Measurements from ENCODE around the gene IGLL1. TPM values are rescaled to one million over a fixed set of nuclear protein-coding genes. Genes with fewer than 3 reads are reported as not detected.
"Not testable (repeated sequence)": the region's sequence is repeated elsewhere in the genome, so short reads cannot be mapped to it uniquely, and the experiment has no call there.

IGLL1 gene
- total RNA-seq, 1 donor from 2014 or later, result 0.21 TPM

- Mint-ChIP-seq H3K27ac (no peak overlapping the region), H3K4me3 (ENCODE audit: low read depth) (peak overlapping the region; percentile 33), H3K9me3 (no peaks in the 10 kb centered on the region), H3K4me1 (ENCODE audit: low read depth) (peaks cover 4% of the 10 kb centered on the region), H3K27me3 (ENCODE audit: low read depth) (peaks cover 30% of the 10 kb centered on the region), H3K36me3 (ENCODE audit: low read depth) (peaks cover 3% of the 10 kb centered on the region)
- no peak for DNase-seq (ENCODE audit: low spot score)
- intact Hi-C loops (cut with micrococcal nuclease), result no loop called here
Observed at GRCh38 chr22:23566705-23567475, 13.2 kb downstream of the IGLL1 start.

DNA sequence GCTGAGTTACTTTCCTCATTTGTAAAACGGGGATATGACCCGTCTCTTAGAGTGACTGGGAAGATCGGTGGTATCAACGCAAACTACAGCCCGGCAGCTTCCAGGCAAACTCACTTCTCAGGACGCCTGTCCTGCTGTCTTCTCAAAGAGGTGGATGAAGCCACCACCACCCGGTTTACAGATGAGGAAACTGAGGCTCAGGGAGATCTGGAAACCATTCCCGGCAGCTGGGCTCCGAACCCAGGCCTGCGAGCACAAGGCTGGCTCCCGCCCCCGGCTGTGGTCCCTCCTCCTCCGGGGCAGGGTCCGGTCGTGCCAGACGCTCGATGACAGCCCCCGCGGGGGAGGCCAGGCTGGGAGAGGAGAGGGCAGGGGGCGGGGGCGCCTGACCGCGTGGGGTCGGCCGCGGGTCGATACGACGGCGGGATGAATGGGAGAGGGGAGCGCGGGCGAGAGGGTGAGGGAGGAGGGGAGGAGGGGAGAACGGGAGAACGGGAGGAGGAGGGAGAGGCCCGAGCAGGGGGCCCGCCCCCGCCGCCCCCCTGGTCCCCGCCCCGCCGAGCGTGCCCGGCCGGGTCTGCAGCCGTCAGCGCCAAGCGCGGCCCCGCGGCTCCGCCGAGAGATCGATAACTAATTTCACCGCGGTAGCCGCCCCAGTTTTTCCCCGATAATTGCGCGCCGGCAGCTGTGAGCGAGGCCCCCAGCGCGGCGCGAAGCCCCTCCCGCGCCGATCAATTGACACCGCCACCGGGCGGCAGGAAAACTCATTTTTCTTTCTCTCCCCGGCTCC lies 14.0 kb downstream of the IGLL1 start:
- peaks cover 30% of the 10 kb centered on the region for H3K27me3 Mint-ChIP-seq (ENCODE audit: low read depth)
- intact Hi-C loops (cut with micrococcal nuclease), result no loop called here
- DNase-seq (ENCODE audit: low spot score), result no peak
- H3K4me1 Mint-ChIP-seq (ENCODE audit: low read depth), result peaks cover 4% of the 10 kb centered on the region
- H3K36me3 Mint-ChIP-seq (ENCODE audit: low read depth), result peaks cover 3% of the 10 kb centered on the region
- H3K4me3 Mint-ChIP-seq (ENCODE audit: low read depth), result peak overlapping the region; percentile 65
- H3K27ac Mint-ChIP-seq, result no peak overlapping the region
- no peaks in the 10 kb centered on the region for H3K9me3 Mint-ChIP-seq

DNA sequence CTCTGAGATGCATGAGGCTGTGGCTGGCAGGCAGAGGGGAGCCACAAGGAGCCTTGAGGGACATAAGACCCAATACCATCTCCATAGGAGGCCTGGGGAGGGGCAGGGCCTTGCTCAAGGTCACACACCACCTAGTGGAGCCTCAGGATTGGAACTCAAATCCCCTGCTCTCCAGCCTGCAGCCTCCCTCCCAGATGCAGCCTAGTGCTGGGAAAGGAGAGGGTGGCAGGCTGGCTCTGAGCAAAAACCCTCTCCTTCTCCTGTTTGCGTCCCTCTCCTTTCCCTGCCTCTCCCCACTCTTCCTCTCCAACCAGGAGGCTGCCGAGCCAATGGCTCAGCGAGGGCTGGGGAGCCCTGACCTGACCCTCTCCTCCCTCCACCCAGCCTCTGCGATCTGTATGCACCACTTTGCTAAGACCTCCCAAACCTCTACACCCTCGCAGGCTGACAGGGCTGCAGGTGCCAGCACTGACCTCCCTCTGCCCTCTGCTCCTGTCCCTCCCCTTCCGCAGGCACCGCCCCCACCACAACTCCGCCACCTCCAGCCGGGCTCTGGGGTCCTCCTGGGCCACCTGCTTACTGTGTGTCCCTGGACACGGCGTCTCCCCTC lies 14.7 kb downstream of the IGLL1 start:
- Mint-ChIP-seq H3K4me1 (ENCODE audit: low read depth) (peaks cover 4% of the 10 kb centered on the region), H3K9me3 (no peaks in the 10 kb centered on the region), H3K27ac (no peak overlapping the region), H3K27me3 (ENCODE audit: low read depth) (peaks cover 30% of the 10 kb centered on the region), H3K36me3 (ENCODE audit: low read depth) (peaks cover 3% of the 10 kb centered on the region), H3K4me3 (ENCODE audit: low read depth) (peak overlapping the region; percentile 65)
- intact Hi-C loops (cut with micrococcal nuclease), result no loop called here
- DNase-seq (ENCODE audit: low spot score), result no peak

GRCh38 chr22:23564276-23564675 lies 15.8 kb downstream of the IGLL1 start:
- Mint-ChIP-seq H3K27ac (no peak overlapping the region), H3K4me1 (ENCODE audit: low read depth) (peaks cover 4% of the 10 kb centered on the region), H3K36me3 (ENCODE audit: low read depth) (peaks cover 3% of the 10 kb centered on the region), H3K27me3 (ENCODE audit: low read depth) (peaks cover 30% of the 10 kb centered on the region), H3K9me3 (no peaks in the 10 kb centered on the region), H3K4me3 (ENCODE audit: low read depth) (no peak overlapping the region)
- intact Hi-C loops (cut with micrococcal nuclease), result no loop called here
- DNase-seq (ENCODE audit: low spot score), result no peak

DNA sequence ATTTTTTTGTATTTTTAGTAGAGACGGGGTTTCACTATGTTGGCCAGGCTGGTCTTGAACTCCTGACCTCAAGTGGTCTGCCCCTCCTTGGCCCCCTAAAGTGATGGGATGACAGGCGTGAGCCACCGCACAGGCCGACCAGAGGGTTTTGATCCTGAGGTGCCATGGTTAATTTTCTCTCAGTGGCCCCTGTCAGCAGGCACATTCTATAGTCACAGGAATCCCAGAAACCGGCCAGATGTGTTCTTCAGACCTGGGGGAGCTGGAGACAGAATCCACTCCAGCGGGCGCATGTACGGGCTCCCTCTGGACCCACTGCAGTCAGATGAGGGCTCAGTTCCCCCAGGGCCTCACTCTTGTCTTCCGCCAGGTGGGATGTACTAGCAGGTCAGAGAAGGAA lies 17.0 kb downstream of the IGLL1 start:
- no peaks in the 10 kb centered on the region for H3K9me3 Mint-ChIP-seq
- H3K36me3 Mint-ChIP-seq (ENCODE audit: low read depth), result peaks cover 3% of the 10 kb centered on the region
- peaks cover 4% of the 10 kb centered on the region for H3K4me1 Mint-ChIP-seq (ENCODE audit: low read depth)
- peaks cover 25% of the 10 kb centered on the region for H3K27me3 Mint-ChIP-seq (ENCODE audit: low read depth)
- no peak for DNase-seq (ENCODE audit: low spot score)
- intact Hi-C loops (cut with micrococcal nuclease), result no loop called here
- no peak overlapping the region for H3K4me3 Mint-ChIP-seq (ENCODE audit: low read depth)
- no peak overlapping the region for H3K27ac Mint-ChIP-seq

DNA sequence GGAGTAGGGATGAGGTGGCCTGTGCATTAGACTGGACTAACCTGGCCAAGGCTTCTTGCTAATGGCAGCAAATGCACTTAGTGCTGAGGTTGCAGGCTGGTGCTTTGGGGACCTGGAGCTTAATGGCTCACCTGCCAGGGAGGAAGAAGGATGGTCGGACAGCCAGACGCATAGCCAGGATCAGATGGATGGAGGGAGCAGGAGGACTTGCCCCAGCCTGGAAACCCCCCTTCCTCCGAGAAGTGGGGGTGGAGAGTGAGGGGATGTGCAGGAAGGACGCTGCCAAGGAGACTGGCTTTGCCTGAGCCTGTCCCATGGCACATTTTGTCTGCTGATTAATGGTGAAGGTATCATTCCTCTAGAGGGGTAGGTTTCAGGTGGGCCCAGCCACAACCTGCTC lies 17.9 kb downstream of the IGLL1 start:
- H3K4me3 Mint-ChIP-seq (ENCODE audit: low read depth), result no peak overlapping the region
- no peak for DNase-seq (ENCODE audit: low spot score)
- peaks cover 4% of the 10 kb centered on the region for H3K4me1 Mint-ChIP-seq (ENCODE audit: low read depth)
- H3K27me3 Mint-ChIP-seq (ENCODE audit: low read depth), result peaks cover 21% of the 10 kb centered on the region
- H3K9me3 Mint-ChIP-seq, result no peaks in the 10 kb centered on the region
- H3K27ac Mint-ChIP-seq, result no peak overlapping the region
- intact Hi-C loops (cut with micrococcal nuclease), result no loop called here
- peaks cover 3% of the 10 kb centered on the region for H3K36me3 Mint-ChIP-seq (ENCODE audit: low read depth)

GRCh38 chr22:23561025-23561510 lies 19.0 kb downstream of the IGLL1 start:
- H3K36me3 Mint-ChIP-seq (ENCODE audit: low read depth); H3K27ac Mint-ChIP-seq; H3K9me3 Mint-ChIP-seq; H3K4me3 Mint-ChIP-seq (ENCODE audit: low read depth); intact Hi-C loops (cut with micrococcal nuclease); DNase-seq (ENCODE audit: low spot score); H3K4me1 Mint-ChIP-seq (ENCODE audit: low read depth): not testable (repeated sequence)
- H3K27me3 Mint-ChIP-seq (ENCODE audit: low read depth), result peaks cover 17% of the 10 kb centered on the region

- H3K27ac Mint-ChIP-seq; H3K4me3 Mint-ChIP-seq (ENCODE audit: low read depth); H3K27me3 Mint-ChIP-seq (ENCODE audit: low read depth); DNase-seq (ENCODE audit: low spot score); intact Hi-C loops (cut with micrococcal nuclease); H3K9me3 Mint-ChIP-seq; H3K36me3 Mint-ChIP-seq (ENCODE audit: low read depth); H3K4me1 Mint-ChIP-seq (ENCODE audit: low read depth): not testable (repeated sequence)
Observed at GRCh38 chr22:23560215-23560614, 19.9 kb downstream of the IGLL1 start.

- no peaks in the 10 kb centered on the region for H3K9me3 Mint-ChIP-seq
- no peaks in the 10 kb centered on the region for H3K4me1 Mint-ChIP-seq (ENCODE audit: low read depth)
- intact Hi-C loops (cut with micrococcal nuclease), result no loop called here
- no peak overlapping the region for H3K27ac Mint-ChIP-seq
- no peak for DNase-seq (ENCODE audit: low spot score)
- peaks cover 2% of the 10 kb centered on the region for H3K27me3 Mint-ChIP-seq (ENCODE audit: low read depth)
- H3K4me3 Mint-ChIP-seq (ENCODE audit: low read depth), result no peak overlapping the region
- H3K36me3 Mint-ChIP-seq (ENCODE audit: low read depth), result no peaks in the 10 kb centered on the region
Observed at GRCh38 chr22:23557467-23557866, 22.6 kb downstream of the IGLL1 start.

DNA sequence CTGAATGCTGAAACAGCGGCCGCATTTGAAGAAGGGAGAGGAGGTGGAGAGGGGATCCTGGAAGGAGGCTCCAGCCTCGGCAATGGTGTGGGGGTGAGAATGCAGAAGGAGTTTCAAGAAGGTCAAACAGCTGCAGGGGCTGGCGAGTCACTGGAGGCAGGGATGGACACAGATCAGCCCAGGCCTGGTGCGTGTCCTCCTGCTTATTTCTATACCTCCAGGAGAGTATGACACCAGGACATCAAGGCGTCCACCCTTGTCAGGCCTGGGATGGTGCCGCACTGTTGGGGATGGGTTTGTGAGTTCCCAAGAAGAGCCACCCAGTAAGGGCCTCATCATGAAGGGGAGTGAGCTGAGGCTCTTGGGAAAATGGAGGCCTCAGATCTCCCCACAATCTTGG lies 23.1 kb downstream of the IGLL1 start:
- peaks cover 2% of the 10 kb centered on the region for H3K27me3 Mint-ChIP-seq (ENCODE audit: low read depth)
- H3K4me3 Mint-ChIP-seq (ENCODE audit: low read depth), result no peak overlapping the region
- H3K36me3 Mint-ChIP-seq (ENCODE audit: low read depth), result no peaks in the 10 kb centered on the region
- H3K27ac Mint-ChIP-seq, result no peak overlapping the region
- H3K9me3 Mint-ChIP-seq, result no peaks in the 10 kb centered on the region
- intact Hi-C loops (cut with micrococcal nuclease), result no loop called here
- no peaks in the 10 kb centered on the region for H3K4me1 Mint-ChIP-seq (ENCODE audit: low read depth)
- DNase-seq (ENCODE audit: low spot score), result no peak

DNA sequence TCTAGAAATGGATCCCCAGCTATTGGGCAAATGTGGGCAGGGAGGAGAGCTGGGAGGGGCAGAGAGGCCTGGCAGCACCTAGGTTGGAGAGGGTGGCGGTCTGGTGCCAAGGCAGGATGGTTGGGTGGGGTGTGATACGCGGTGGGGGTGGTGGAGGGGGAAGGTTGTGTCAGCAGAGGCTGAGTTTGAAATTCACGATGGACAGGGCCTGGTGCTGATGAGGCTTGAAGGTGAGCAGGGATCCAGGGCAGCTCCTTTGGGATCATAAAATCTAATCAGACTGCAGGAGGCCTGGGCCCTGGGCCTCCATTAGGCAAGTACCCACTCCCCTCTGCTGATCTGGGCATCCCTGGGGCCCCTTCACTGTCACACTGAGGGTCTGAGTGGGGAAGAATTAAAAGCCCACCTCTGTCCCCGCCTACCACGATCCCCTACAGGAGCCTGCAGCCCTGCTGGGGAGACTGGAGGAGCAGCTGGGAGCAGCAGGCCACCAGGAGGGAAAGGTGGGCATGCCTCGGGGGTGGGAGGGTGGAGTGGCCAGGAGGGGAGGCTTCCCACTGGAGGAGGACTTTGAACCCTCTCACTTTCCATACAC lies 24.0 kb downstream of the IGLL1 start:
- Mint-ChIP-seq H3K27ac (no peak overlapping the region), H3K36me3 (ENCODE audit: low read depth) (no peaks in the 10 kb centered on the region), H3K9me3 (no peaks in the 10 kb centered on the region), H3K4me1 (ENCODE audit: low read depth) (no peaks in the 10 kb centered on the region), H3K27me3 (ENCODE audit: low read depth) (peaks cover 2% of the 10 kb centered on the region), H3K4me3 (ENCODE audit: low read depth) (no peak overlapping the region)
- intact Hi-C loops (cut with micrococcal nuclease), result no loop called here
- DNase-seq (ENCODE audit: low spot score), result no peak

DNA sequence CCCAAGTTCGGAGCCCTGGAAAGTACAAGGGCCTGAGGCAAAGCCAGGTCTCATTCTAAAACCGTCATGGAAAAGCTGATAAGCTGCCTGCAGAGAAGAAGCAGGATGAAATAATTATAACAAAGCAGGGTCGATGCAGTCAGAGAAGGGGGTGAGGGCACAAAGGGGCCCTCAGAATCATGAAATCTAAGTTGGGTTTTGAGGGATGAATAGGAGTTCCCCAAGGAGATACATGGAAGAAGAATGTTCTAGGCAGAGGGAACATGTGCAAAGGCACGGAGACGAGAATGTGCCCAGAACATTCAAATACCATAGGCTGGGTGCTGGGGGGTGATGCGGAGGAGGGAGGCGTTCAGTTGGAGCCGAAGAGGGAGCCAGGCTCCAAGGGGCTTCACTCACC lies 25.0 kb downstream of the IGLL1 start:
- no peak overlapping the region for H3K27ac Mint-ChIP-seq

More for the DNA sequence above, 25.0 kb downstream of the IGLL1 start:
- Mint-ChIP-seq H3K9me3 (no peaks in the 10 kb centered on the region), H3K4me3 (ENCODE audit: low read depth) (no peak overlapping the region), H3K4me1 (ENCODE audit: low read depth) (no peaks in the 10 kb centered on the region), H3K36me3 (ENCODE audit: low read depth) (no peaks in the 10 kb centered on the region), H3K27me3 (ENCODE audit: low read depth) (peaks cover 2% of the 10 kb centered on the region)
- intact Hi-C loops (cut with micrococcal nuclease), result no loop called here
- DNase-seq (ENCODE audit: low spot score), result no peak
